Loucy (cell line): ENCODE measurements around the gene E2F7.

Experiments
- CTCF ChIP-seq: fragments of 200-600 bp; sonication (generic); conservative IDR thresholded peaks from 2 replicates; pipeline ENCODE4 v1.5.1; 2014; ENCODE audit warnings: mild to moderate bottlenecking, antibody characterized with exemption, low read length
- EZH2phosphoT487 ChIP-seq: fragments of 200-600 bp; IDR thresholded peaks from 2 replicates; pipeline ENCODE4 v1.6.1; 2018; ENCODE audit warnings: antibody characterized with exemption, mild to moderate bottlenecking, moderate library complexity, borderline replicate concordance

DNA sequence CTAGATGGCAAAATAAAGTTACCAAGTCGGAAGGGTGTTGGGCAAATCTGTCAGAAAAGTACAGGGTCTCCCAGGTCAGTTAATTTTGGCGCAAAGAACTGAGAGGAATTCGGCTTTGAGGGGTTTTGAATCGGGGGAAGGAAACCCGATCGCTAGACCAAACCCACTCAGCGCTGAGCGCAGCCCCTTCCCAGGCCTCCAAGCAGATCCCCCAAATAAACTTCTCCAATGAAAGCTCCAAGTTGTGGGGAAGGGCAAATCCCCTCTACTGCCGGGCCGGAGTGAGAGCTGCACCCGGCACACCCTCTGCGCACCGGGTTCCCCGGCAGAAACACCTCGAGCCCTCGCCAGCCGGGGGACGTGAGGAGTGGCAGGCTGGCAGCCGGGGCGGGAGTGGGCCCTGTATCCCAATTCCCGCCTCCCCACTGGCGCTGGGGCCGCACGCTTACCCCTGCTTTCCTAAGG lies 441 bp downstream of the E2F7 start:
- no peak for TF ChIP-seq CTCF
- TF ChIP-seq EZH2phosphoT487, result no peak
